Pulmonary artery endothelial cell (primary cell): ENCODE data around the gene TAP1. TPM values are rescaled to one million over a fixed set of nuclear protein-coding genes. Genes with fewer than 3 reads are reported as not detected.
"Not testable (repeated sequence)": the region's sequence is repeated elsewhere in the genome, so short reads cannot be mapped to it uniquely, and the experiment has no call there.

Experiments
- DNase-seq: peaks from one replicate; pipeline ENCODE4 v3.0.0-alpha.2; 2011; ENCODE audit warnings: low read depth, low spot score
- total RNA-seq: library from RNA; depleted of rRNA; stranded (reverse); fragments of >200 nt; gene quantifications from 2 replicates; pipeline ENCODE4 v1.2.3, GENCODE V29; 2014

The TAP1 gene
- total RNA-seq, result 43.2 and 70.8 TPM in 2 replicates

GRCh38 chr6:32853541-32854375 lies at the start of gene TAP1, which contains the start of gene PSMB9:
TAP1 (minus strand) TSS chr6:32853704; CDS start chr6:32853636, 68 bp downstream.
PSMB9 (plus strand) TSS chr6:32854192; CDS start chr6:32854230, 38 bp downstream.
- peak; percentile 71 for DNase-seq

- DNase-seq, result no peak
Measured at GRCh38 chr6:32895006-32895345, 41.5 kb upstream of the TAP1 start.

GRCh38 chr6:32894085-32895005 lies 40.8 kb upstream of the TAP1 start:
- peak; percentile 62 for DNase-seq

- no peak for DNase-seq
Measured at GRCh38 chr6:32890831-32891230, 37.3 kb upstream of the TAP1 start.

- no peak for DNase-seq
Measured at GRCh38 chr6:32889533-32889932, 36.0 kb upstream of the TAP1 start.

- no peak for DNase-seq
Measured at GRCh38 chr6:32888576-32888975, 35.1 kb upstream of the TAP1 start.

GRCh38 chr6:32887616-32888015 lies 34.1 kb upstream of the TAP1 start:
- no peak for DNase-seq

- DNase-seq, result no peak
Measured at GRCh38 chr6:32886681-32887383, 33.3 kb upstream of the TAP1 start.

GRCh38 chr6:32885698-32886286 lies 32.3 kb upstream of the TAP1 start:
- DNase-seq, result peak; percentile 46

- DNase-seq, result no peak
Measured at GRCh38 chr6:32883789-32884188, 30.3 kb upstream of the TAP1 start.

GRCh38 chr6:32882879-32883250 lies 29.4 kb upstream of the TAP1 start:
- no peak for DNase-seq

- not testable (repeated sequence) for DNase-seq
Measured at GRCh38 chr6:32880962-32881361, 27.5 kb upstream of the TAP1 start.

- no peak for DNase-seq
Measured at GRCh38 chr6:32879691-32880090, 26.2 kb upstream of the TAP1 start.

- DNase-seq, result no peak
Measured at GRCh38 chr6:32876603-32877002, 23.1 kb upstream of the TAP1 start.

GRCh38 chr6:32873947-32874346 lies 20.4 kb upstream of the TAP1 start:
- DNase-seq, result not testable (repeated sequence)

GRCh38 chr6:32868257-32868788 lies 14.8 kb upstream of the TAP1 start:
- DNase-seq, result no peak

- no peak for DNase-seq
Measured at GRCh38 chr6:32867554-32868256, 14.2 kb upstream of the TAP1 start.

- DNase-seq, result no peak
Measured at GRCh38 chr6:32867022-32867477, 13.5 kb upstream of the TAP1 start.

- DNase-seq, result no peak
Measured at GRCh38 chr6:32865724-32866443, 12.4 kb upstream of the TAP1 start.

GRCh38 chr6:32862725-32863124 lies 9.2 kb upstream of the TAP1 start:
- no peak for DNase-seq
